ENCODE measurements around the gene TUBGCP3. TPM values are rescaled to one million over a fixed set of nuclear protein-coding genes. Genes with fewer than 3 reads are reported as not detected.
A peak's percentile ranks its signal among the peaks of the same experiment; 100 is the strongest.

Gene TUBGCP3
- total and polyA plus RNA-seq, 2 experiments from 2014 or later = 12.5 to 12.9 TPM

GRCh38 chr13:112601371-112601770 lies 13.4 kb upstream of the TUBGCP3 start:
- H3K36me3 ChIP-seq = no peaks in the 10 kb centered on the region
- no peaks in the 10 kb centered on the region for H3K4me1 ChIP-seq (ENCODE audit: low read depth)
- no peaks in the 10 kb centered on the region for H3K9me3 ChIP-seq (ENCODE audit: low read depth)
- no peak for TF ChIP-seq CTCF (IDR thresholded peaks at IDR 0.05; ENCODE audit: low read depth, low read length)
- no peak overlapping the region for H3K27ac ChIP-seq
- no peak for DNase-seq (ENCODE audit: low read depth in 1 of 2, low spot score in 1 of 2)
- H3K4me3 ChIP-seq = no peak overlapping the region
- H3K27me3 ChIP-seq = no peaks in the 10 kb centered on the region

- no peaks in the 10 kb centered on the region for H3K27me3 ChIP-seq
- no peak for TF ChIP-seq CTCF (IDR thresholded peaks at IDR 0.05; ENCODE audit: low read depth, low read length)
- H3K9me3 ChIP-seq (ENCODE audit: low read depth) = no peaks in the 10 kb centered on the region
- H3K36me3 ChIP-seq = no peaks in the 10 kb centered on the region
- DNase-seq (ENCODE audit: low read depth in 1 of 2, low spot score in 1 of 2) = peak in 1 of 2 donors; percentile 17
- H3K4me3 ChIP-seq = no peak overlapping the region
- no peak overlapping the region for H3K27ac ChIP-seq
- H3K4me1 ChIP-seq (ENCODE audit: low read depth) = no peaks in the 10 kb centered on the region
Observed at GRCh38 chr13:112596235-112596634, 8.3 kb upstream of the TUBGCP3 start.

DNA sequence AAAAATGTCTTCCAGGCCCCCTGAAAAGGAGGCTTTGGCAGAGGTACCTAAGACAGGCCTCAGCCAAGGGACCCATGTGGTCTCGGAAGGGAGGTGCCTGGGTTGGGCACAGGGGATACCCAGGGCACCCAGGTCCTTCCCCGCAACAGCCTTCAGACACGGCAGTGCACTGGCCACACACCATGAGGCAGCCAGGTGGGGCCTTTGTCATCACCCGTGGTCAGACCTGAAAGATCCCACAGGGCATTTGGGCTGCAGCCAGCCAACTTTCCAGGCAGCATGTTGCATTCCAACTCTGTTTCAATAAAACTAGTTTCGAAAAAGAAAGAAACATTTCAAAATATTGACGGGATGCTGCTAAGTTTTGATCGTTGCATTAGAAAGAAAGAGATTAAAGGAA lies 4.7 kb upstream of the TUBGCP3 start:
- no peak for TF ChIP-seq CTCF (IDR thresholded peaks at IDR 0.05; ENCODE audit: low read depth, low read length)
- H3K27me3 ChIP-seq = peaks cover 3% of the 10 kb centered on the region
- no peak overlapping the region for H3K4me3 ChIP-seq

GRCh38 chr13:112592181-112592580 lies 4.2 kb upstream of the TUBGCP3 start:
- H3K27ac ChIP-seq = no peak overlapping the region
- TF ChIP-seq CTCF (IDR thresholded peaks at IDR 0.05; ENCODE audit: low read depth, low read length) = no peak
- no peaks in the 10 kb centered on the region for H3K4me1 ChIP-seq (ENCODE audit: low read depth)
- no peak overlapping the region for H3K4me3 ChIP-seq
- peaks cover 3% of the 10 kb centered on the region for H3K27me3 ChIP-seq
- H3K36me3 ChIP-seq = no peaks in the 10 kb centered on the region
- no peak for DNase-seq (ENCODE audit: low read depth in 1 of 2, low spot score in 1 of 2)
- H3K9me3 ChIP-seq (ENCODE audit: low read depth) = no peaks in the 10 kb centered on the region

More for the DNA sequence above, 4.7 kb upstream of the TUBGCP3 start:
- Histone ChIP-seq H3K36me3 (no peaks in the 10 kb centered on the region), H3K4me1 (ENCODE audit: low read depth) (no peaks in the 10 kb centered on the region), H3K27ac (no peak overlapping the region), H3K9me3 (ENCODE audit: low read depth) (no peaks in the 10 kb centered on the region)
- DNase-seq (ENCODE audit: low read depth in 1 of 2, low spot score in 1 of 2) = no peak

DNA sequence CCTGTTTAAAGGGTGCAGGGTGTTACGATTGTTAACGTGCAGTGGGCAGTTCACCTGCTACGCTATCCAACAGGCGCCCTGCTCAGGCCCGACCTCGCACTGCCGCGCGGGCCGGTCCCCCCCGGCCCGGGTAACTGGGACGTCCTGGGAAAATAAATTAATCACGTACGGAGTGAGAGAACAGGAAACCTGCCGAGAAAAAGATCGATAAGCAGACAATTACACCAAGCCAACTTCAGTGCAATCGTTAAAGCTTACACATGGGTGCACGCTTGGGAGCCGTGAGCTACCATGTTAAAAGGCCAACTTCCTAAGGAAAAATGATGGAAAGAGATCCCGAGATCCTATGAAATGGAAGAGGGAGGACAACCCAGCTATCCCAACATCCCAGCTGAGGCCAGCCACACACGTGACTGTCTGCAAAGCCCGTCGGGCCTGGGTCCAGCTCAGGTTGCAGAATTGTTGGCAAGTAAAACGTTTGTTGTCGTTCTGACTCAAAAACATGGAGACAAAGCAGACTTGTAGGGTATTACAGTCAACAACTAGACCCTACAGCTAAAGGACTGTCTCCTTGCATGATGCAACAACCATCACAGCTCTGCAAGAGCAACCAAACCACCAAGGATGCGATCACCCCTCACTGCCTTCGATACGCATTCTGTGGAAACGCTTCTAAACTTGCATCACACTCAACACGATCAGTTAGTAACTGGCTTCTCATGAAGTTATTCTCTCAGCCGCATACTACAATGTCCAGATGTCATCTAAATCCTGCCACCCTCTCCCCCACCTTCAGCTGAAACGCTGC lies 741 bp upstream of the TUBGCP3 start:
- no peak for DNase-seq (ENCODE audit: low read depth in 1 of 2, low spot score in 1 of 2)
- no peak for TF ChIP-seq CTCF (IDR thresholded peaks at IDR 0.05; ENCODE audit: low read depth, low read length)
- peak overlapping the region; percentile 92 for H3K27ac ChIP-seq

More for the DNA sequence above, 741 bp upstream of the TUBGCP3 start:
- Histone ChIP-seq H3K4me1 (ENCODE audit: low read depth) (no peaks in the 10 kb centered on the region), H3K27me3 (peaks cover 3% of the 10 kb centered on the region), H3K4me3 (peak overlapping the region; percentile 56), H3K36me3 (no peaks in the 10 kb centered on the region), H3K9me3 (ENCODE audit: low read depth) (no peaks in the 10 kb centered on the region)

Data from cardiac muscle cell (in vitro differentiated cells and primary cell).